ENCODE results near the gene CRLF2. TPM values are rescaled to one million over a fixed set of nuclear protein-coding genes. Genes with fewer than 3 reads are reported as not detected.

The CRLF2 gene
- total and polyA plus RNA-seq, 2 of the 8 experiments (the other 6 are each of a cell fraction or from before 2014, with no cell fraction given): 0.06 TPM; not detected in 1

Other genes with a start within 250 kb of the CRLF2 start
- gene CSF2RA, start 56.2 kb upstream of the CRLF2 start, total RNA-seq (2021; fragmentation: NEBNext Ultra II Directional; extraction: Animal tissue kit (Norgen Biotek cat#: 25700)): 3.4 and 5.6 TPM in 2 replicates
- gene CSF2RA, start 56.2 kb upstream of the CRLF2 start, polyA plus RNA-seq (2011; rRNA removed): 1.9 and 2.1 TPM in 2 replicates
- not detected in 2 replicates for gene IL3RA, start 124.1 kb upstream of the CRLF2 start, total RNA-seq (2021; fragmentation: NEBNext Ultra II Directional; extraction: Animal tissue kit (Norgen Biotek cat#: 25700))
- 0.11 and 0.19 TPM in 2 replicates for gene IL3RA, start 124.1 kb upstream of the CRLF2 start, polyA plus RNA-seq (2011; rRNA removed)
- gene SLC25A6, start 179.5 kb upstream of the CRLF2 start, total RNA-seq (2021; fragmentation: NEBNext Ultra II Directional; extraction: Animal tissue kit (Norgen Biotek cat#: 25700)): 487 and 514 TPM in 2 replicates
- 1,220 and 1,529 TPM in 2 replicates for gene SLC25A6, start 179.5 kb upstream of the CRLF2 start, polyA plus RNA-seq (2011; rRNA removed)
- 75.4 and 81.4 TPM in 2 replicates for gene ASMTL, start 240.3 kb upstream of the CRLF2 start, total RNA-seq (2021; fragmentation: NEBNext Ultra II Directional; extraction: Animal tissue kit (Norgen Biotek cat#: 25700))
- gene ASMTL, start 240.3 kb upstream of the CRLF2 start, polyA plus RNA-seq (2011; rRNA removed): 75.6 and 130 TPM in 2 replicates